Tongue (tissue), 2 donors: ENCODE data around the gene SIGLEC8. TPM values are rescaled to one million over a fixed set of nuclear protein-coding genes. Genes with fewer than 3 reads are reported as not detected.

Experiments used
- small RNA-seq: library from RNA; depleted of rRNA; stranded (forward); fragments of <200 nt; gene quantifications from one replicate; pipeline ENCODE3, GENCODE V24; 2014; ENCODE audit warnings: low replicate concordance
- total RNA-seq: library from RNA; depleted of rRNA; stranded (reverse); fragments of >200 nt; gene quantifications from one replicate; pipeline ENCODE4 v1.2.3, GENCODE V29; 2014

The SIGLEC8 gene
- total RNA-seq, 1 donor from 2014 or later: not detected

Small RNAs within 50 kb of the gene (small RNA-seq; reads per million reads assigned to genes)
- gene AC020914.3 (not detected), gene AC020914.5 (not detected)

Other genes starting within 250 kb of the SIGLEC8 start
- 3.5 TPM for gene CD33, start 233.4 kb downstream of the SIGLEC8 start, total RNA-seq
- not detected for gene SIGLECL1, start 207.4 kb downstream of the SIGLEC8 start, total RNA-seq
- 0.10 TPM for gene IGLON5, start 146.8 kb downstream of the SIGLEC8 start, total RNA-seq
- gene VSIG10L, start 116.3 kb downstream of the SIGLEC8 start, total RNA-seq: 2.5 TPM
- 71.3 TPM for gene ETFB, start 92.1 kb downstream of the SIGLEC8 start, total RNA-seq
- gene CLDND2, start 89.5 kb downstream of the SIGLEC8 start, total RNA-seq: not detected
- 2.3 TPM for gene NKG7, start 85.8 kb downstream of the SIGLEC8 start, total RNA-seq
- not detected for gene LIM2, start 70.5 kb downstream of the SIGLEC8 start, total RNA-seq
- not detected for gene C19orf84, start 67.9 kb downstream of the SIGLEC8 start, total RNA-seq
- 2.1 TPM for gene SIGLEC10, start 40.8 kb downstream of the SIGLEC8 start, total RNA-seq
- gene CEACAM18, start 20.1 kb upstream of the SIGLEC8 start, total RNA-seq: not detected
- not detected for gene SIGLEC12, start 43.3 kb upstream of the SIGLEC8 start, total RNA-seq
- gene SIGLEC6, start 73.2 kb upstream of the SIGLEC8 start, total RNA-seq: not detected
- gene ZNF175, start 112.8 kb upstream of the SIGLEC8 start, total RNA-seq: 10.9 TPM
- not detected for gene SIGLEC5, start 171.9 kb upstream of the SIGLEC8 start, total RNA-seq
- 0.21 TPM for gene SIGLEC14, start 188.4 kb upstream of the SIGLEC8 start, total RNA-seq
- gene SPACA6, start 234.9 kb upstream of the SIGLEC8 start, total RNA-seq: 6.9 TPM